Stimulated activated CD8-positive, alpha-beta memory T cell treated with anti-CD3 and anti-CD28 coated beads, Interleukin-2, amount 100 ng/mL, for 48 hours (primary cell): ENCODE results near the gene PSMA7.

Experiments used
- DNase-seq, 2 donors: peaks; one replicate each; pipeline ENCODE4 v3.0.0-alpha.2; 2020; ENCODE audit warnings: low read depth in 2 of 2

Gene PSMA7

DNA sequence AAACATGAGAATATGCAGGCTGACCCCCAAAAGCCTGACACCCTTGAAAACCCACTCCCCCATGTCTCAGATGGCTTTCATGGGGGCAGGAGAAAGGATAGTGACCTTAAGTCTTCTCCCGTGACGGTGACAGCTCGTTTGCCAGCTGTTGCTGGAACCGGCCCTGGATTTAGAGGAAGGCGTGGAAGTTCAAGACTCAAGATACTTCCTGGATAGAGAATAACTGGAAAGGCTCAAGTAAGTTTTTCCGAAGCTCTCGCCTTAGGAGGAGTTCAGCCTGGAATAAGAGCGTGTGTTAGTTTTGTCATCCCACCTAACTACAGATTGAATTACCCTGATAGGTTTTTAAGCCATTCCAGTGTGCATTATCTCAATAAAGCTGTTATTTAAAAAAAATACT lies 28.1 kb upstream of the PSMA7 start:
- DNase-seq = no peak

- no peak for DNase-seq
Observed at GRCh38 chr20:62170536-62170935, 27.3 kb upstream of the PSMA7 start.

GRCh38 chr20:62168890-62169435 lies 25.8 kb upstream of the PSMA7 start:
- DNase-seq = no peak

DNA sequence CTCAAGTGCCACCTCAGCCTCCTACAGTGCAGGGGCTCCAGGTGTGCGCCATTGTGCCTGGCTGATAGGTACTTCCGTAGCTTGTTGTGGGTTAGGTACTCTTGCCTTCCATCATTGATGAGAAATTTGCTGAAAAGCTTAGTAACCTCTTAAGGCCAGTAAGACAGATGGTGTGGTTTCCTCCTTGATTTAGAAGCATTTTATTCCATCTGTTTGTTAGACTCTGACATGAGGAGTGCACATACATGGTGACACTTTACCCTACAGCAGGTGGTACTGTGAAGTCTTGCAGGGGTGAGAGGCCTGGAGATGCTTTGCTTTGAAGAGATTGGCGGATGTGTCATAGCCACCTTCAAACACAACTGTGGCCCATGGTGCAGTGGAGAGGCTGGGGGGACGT lies 24.9 kb upstream of the PSMA7 start:
- no peak for DNase-seq

DNA sequence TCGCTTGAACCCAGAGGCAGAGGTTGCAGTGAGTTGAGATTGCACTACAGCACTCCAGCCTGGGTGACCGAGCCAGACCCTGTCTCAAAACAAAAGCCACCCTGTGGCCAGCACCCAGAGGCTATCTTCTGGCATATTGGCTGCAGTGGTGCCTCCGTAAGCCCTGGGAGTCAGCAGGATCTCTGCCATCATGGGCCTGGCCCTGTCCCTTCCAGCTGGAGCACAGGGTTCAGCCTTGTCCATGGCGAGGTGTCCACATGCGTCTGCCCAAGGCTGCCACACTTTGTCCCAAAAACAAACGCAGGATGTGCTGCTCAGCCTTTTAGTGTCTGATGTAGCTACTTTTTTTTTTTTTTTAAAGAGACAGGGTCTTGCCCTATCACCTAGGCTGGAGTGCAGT lies 24.3 kb upstream of the PSMA7 start:
- no peak for DNase-seq

- DNase-seq = no peak
Observed at GRCh38 chr20:62165762-62166399, 22.7 kb upstream of the PSMA7 start.

DNA sequence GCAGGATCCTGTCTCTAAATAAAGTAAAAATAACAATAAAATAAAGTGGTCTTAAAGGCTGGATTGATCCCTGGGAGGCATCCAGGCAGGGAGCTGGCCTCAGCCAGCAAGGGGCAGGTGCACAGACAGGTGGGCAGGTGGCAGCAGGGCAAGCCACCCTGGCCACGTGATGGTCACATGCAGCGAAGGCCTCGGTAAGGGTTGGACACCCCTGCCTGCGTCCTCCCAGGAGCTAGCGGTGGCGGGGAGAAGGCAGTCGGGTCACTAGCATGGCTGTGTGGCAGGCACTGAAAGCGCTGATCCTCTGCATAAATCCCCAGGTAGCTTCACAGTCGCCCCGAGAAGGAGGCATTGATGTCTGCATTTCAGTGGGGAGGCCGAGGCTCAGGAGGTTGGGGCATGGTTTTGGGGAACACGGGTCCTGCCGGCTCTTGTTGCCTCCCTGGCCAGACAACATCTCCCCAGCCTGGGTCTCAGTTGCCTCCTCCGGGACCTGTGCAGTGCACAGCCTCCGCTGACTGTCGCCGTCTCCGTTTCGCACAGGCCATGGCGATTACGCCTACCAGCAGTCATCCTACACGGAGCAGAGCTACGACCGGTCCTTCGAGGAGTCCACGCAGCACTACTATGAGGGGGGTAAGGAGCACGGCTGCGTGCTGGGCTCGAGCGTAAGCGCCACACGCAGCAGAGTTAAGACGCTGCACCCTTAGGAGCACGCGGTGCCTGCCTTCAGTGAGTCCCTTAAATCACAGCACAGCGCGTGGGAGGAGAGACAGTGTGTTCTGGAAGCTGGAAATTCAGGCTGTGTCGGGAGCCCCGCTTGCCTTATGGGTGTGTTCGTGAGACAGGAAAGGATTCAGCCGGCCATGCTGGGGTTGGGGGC lies 21.9 kb upstream of the PSMA7 start:
- no peak for DNase-seq

DNA sequence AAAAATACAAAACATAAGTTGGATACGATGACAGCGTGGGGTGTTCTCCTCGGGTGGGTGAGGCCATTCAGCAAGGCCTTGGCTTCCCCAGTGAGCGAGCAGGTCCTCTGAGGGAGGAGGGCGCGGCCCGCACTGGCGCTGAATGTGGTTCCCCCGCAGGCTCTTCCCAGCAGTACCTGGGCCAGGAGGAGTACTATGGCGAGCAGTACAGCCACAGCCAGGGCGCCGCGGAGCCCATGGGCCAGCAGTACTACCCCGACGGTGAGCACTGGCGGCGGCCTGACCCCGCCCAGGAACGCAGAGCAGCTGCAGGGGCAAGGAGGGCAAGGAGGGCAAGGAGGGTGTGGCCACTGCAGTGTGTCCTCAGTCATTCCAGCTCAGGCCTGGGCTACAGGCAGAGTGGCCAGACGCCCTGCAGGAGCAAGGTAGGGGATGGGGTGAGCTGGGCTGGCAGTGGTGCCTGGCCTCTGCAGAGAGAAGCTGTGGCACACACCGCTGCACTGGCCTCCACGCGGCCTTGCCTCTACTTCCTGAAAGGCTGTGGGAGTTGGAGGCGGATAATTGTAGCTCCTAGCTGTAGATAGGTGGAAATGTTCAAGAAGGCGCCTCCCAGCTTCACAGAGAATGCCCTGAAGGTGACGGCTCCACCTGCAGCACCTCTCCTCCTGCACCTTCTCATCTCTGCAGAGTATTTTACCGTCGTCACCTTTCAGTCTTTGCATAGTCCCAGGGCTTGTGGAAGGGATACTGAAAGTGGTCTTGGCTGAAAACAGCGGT lies 21.0 kb upstream of the PSMA7 start:
- DNase-seq = no peak

DNA sequence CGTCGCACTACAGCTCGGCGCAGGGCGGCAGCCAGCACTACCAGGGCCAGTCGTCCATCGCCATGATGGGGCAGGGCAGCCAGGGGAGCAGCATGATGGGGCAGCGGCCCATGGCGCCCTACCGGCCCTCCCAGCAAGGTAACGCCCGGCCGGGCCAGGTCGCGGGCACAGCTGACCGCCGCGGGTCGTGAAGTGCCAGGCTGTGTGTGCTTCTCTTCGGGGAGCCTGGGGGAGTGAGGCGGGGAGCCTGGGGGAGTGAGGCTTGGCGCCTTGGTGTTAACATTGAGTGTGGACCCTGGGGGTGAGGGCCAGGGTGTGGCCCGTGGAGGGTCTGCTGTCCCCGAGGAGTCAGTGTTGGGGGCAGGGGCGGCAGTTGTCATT lies 20.3 kb upstream of the PSMA7 start:
- DNase-seq = no peak

- DNase-seq = no peak
Observed at GRCh38 chr20:62162765-62163484, 19.7 kb upstream of the PSMA7 start.

GRCh38 chr20:62161347-62161746 lies 18.2 kb upstream of the PSMA7 start:
- DNase-seq = no peak

GRCh38 chr20:62160876-62161275 lies 17.7 kb upstream of the PSMA7 start:
- no peak for DNase-seq

GRCh38 chr20:62160253-62160652 lies 17.1 kb upstream of the PSMA7 start:
- DNase-seq = no peak

DNA sequence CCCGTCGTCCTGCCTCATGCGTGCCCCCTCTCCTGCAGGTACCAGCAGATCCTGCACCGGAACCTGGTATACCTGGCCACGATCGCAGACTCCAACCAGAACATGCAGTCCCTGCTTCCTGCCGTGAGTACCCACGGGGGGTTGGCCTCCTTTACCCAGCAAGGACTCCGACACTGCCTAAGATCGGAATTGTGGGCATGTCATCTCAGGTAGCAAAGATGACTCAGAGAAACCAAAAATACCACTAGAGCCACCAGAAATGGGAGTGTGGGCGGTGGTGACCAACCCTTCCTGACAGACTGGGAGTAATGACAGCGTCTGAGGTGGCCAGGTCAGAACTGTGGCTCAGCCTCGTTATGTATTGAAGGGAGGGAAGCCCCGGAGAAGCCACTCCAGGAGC lies 16.6 kb upstream of the PSMA7 start:
- DNase-seq = peak; percentile 57 to 75

DNA sequence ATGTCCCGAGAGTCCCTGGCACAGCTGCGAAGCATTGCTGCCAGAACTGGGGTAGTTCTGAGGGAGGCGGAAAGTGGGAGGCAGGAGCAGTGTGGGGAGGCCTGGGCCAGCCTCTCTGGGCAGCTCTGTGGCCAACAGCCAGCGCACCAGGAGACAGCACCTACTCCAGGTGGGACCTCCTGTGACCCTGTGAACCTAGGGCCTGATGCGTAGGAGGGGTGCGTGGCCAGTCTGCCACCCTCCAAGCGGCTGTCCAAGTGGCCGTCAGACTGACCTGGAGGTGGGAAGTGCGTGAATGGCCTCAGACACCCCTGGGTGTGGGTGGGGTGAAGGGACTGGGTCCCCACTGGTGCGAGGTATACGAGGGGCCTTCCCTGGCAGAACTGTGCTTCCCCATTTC lies 15.9 kb upstream of the PSMA7 start:
- no peak for DNase-seq

GRCh38 chr20:62158541-62158940 lies 15.3 kb upstream of the PSMA7 start:
- DNase-seq = no peak

- DNase-seq = no peak
Observed at GRCh38 chr20:62158088-62158400, 14.8 kb upstream of the PSMA7 start.

DNA sequence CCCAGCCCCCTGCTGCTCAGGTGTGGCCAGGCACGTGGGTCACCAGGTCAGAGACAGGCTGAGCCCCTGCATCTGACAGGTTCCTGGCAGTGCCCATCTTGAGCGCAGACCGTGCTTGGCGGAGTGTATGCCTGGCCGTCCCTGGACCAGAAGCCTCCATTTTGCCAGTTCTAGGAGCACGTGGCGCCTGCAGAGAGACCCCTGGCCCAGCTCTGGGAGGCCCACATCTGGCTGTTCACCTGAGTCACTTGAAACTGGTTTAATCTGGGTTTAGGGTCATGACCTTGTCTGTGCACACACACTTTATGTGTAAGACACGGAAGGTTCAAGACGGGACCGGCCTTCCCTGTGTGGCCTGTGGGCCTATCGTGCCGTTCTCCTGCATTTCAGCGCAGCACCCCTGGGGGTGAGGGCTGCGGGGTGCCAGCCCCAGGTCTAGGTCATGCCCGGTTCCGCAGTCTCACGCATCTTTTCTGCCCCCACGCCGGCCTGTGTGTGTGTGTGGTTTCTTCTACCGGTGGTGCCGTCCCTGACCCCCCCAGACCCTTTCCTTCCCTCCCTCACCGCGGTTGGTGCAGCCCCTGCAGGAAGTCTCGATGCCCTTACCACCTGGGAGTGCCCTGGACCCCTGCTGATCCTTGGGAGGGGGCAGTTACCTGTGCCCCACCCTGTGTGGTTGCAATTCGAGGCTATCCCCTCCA lies 14.3 kb upstream of the PSMA7 start:
- no peak for DNase-seq

GRCh38 chr20:62156592-62157386 lies 13.6 kb upstream of the PSMA7 start:
- DNase-seq = peak; percentile 67 to 68

DNA sequence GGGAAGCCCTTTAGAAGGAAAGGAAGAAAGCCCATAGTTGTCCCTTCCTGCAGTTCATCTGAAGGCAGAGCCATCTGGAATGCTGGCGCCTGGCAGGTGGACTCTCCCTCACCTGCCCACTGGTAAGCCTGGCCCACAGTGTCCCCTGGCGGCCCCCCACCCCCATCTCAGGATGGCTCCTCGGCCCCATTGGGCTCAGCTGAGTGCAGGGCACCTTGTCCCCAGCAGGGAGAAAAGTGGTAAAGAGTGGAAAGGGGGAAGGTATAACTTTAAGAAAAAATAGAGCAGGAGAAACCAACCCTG lies 13.0 kb upstream of the PSMA7 start:
- no peak for DNase-seq
